WTC11 (cell line): Measurements from ENCODE around the gene MARK3. TPM values are rescaled to one million over a fixed set of nuclear protein-coding genes. Genes with fewer than 3 reads are reported as not detected.

ENCODE experiments used
- ATAC-seq: fragments of 200-7000 bp; cut with Tn5 transposase; 2 replicates; pipeline ENCODE4 v1.10.0; 2021; ENCODE audit warnings: mild to moderate bottlenecking, moderate library complexity
- CTCF ChIA-PET: fragments of 300-600 bp; sonication (Branson Sonifier 250); formaldehyde crosslinking; loops from one replicate; lab custom pipeline; 2021; ENCODE audit warnings: antibody characterized with exemption; lab: Charles Lee
- POLR2A ChIA-PET: fragments of 350-600 bp; sonication (Branson Sonifier 250); formaldehyde crosslinking; loops from one replicate; lab custom pipeline; 2021; ENCODE audit warnings: antibody characterized with exemption; lab: Charles Lee
- DNase-seq: peaks from one replicate; pipeline ENCODE4 v3.0.0; 2021; ENCODE audit warnings: low spot score
- H3K27ac Mint-ChIP-seq: 2 replicates; pipeline ENCODE4 v1.8.0; 2021; ENCODE audit warnings: mixed read lengths
- H3K27me3 Mint-ChIP-seq: 2 replicates; pipeline ENCODE4 v1.8.0; 2021; ENCODE audit warnings: low read depth, mild to moderate bottlenecking, moderate library complexity, mixed read lengths
- H3K36me3 Mint-ChIP-seq: 2 replicates; pipeline ENCODE4 v1.8.0; 2021; ENCODE audit warnings: mixed read lengths
- H3K4me1 Mint-ChIP-seq: 2 replicates; pipeline ENCODE4 v1.8.0; 2022; ENCODE audit warnings: mixed read lengths
- H3K4me3 Mint-ChIP-seq: 2 replicates; pipeline ENCODE4 v1.8.0; 2021; ENCODE audit warnings: mild to moderate bottlenecking, moderate library complexity, mixed read lengths
- H3K9me3 Mint-ChIP-seq: 2 replicates; pipeline ENCODE4 v1.8.0; 2021; ENCODE audit warnings: mixed read lengths
- CREM ChIP-seq: sonication (generic); formaldehyde crosslinking; IDR thresholded peaks from 2 replicates; pipeline ENCODE4 v1.8.1; 2022; ENCODE audit warnings: mild to moderate bottlenecking, missing genetic modification reagents, moderate library complexity
- ETV6 ChIP-seq: sonication (generic); formaldehyde crosslinking; IDR thresholded peaks from 2 replicates; pipeline ENCODE4 v1.8.1; 2022; ENCODE audit warnings: mild to moderate bottlenecking, missing genetic modification reagents
- GABPB1 ChIP-seq: sonication (generic); formaldehyde crosslinking; IDR thresholded peaks from 2 replicates; pipeline ENCODE4 v1.8.1; 2023; ENCODE audit warnings: mild to moderate bottlenecking, missing genetic modification reagents
- HMGXB4 ChIP-seq: sonication (generic); formaldehyde crosslinking; IDR thresholded peaks from 2 replicates; pipeline ENCODE4 v1.8.1; 2023; ENCODE audit warnings: mild to moderate bottlenecking, moderate library complexity, missing genetic modification reagents
- KAT7 ChIP-seq: sonication (generic); formaldehyde crosslinking; IDR thresholded peaks from 2 replicates; pipeline ENCODE4 v1.8.1; 2023; ENCODE audit warnings: missing genetic modification reagents, mild to moderate bottlenecking, borderline replicate concordance
- MLX ChIP-seq: sonication (generic); formaldehyde crosslinking; IDR thresholded peaks from 2 replicates; pipeline ENCODE4 v1.8.1; 2023; ENCODE audit warnings: mild to moderate bottlenecking, missing genetic modification reagents, moderate library complexity
- NFE2L1 ChIP-seq: sonication (generic); formaldehyde crosslinking; IDR thresholded peaks from 2 replicates; pipeline ENCODE4 v1.8.1; 2023; ENCODE audit warnings: missing genetic modification reagents
- NFYB ChIP-seq: sonication (generic); formaldehyde crosslinking; conservative IDR thresholded peaks from 2 replicates; pipeline ENCODE4 v1.8.0; 2022; ENCODE audit warnings: low read depth, missing genetic modification reagents
- SMAD4 ChIP-seq: sonication (generic); formaldehyde crosslinking; IDR thresholded peaks from 2 replicates; pipeline ENCODE4 v1.8.0; 2022; ENCODE audit warnings: mild to moderate bottlenecking, missing genetic modification reagents
- TEAD1 ChIP-seq: sonication (generic); formaldehyde crosslinking; IDR thresholded peaks from 2 replicates; pipeline ENCODE4 v1.8.0; 2022; ENCODE audit warnings: mild to moderate bottlenecking, missing genetic modification reagents
- TP53 ChIP-seq: sonication (generic); formaldehyde crosslinking; IDR thresholded peaks from 2 replicates; pipeline ENCODE4 v1.8.1; 2023; ENCODE audit warnings: mild to moderate bottlenecking, missing genetic modification reagents
- ZNF232 ChIP-seq: sonication (generic); formaldehyde crosslinking; IDR thresholded peaks from 2 replicates; pipeline ENCODE4 v1.8.0; 2022; ENCODE audit warnings: mild to moderate bottlenecking, missing genetic modification reagents
- ZNF263 ChIP-seq: sonication (generic); formaldehyde crosslinking; IDR thresholded peaks from 2 replicates; pipeline ENCODE4 v1.8.1; 2022; ENCODE audit warnings: low read depth, mild to moderate bottlenecking, moderate library complexity, missing genetic modification reagents
- total RNA-seq: library from RNA; stranded (reverse); gene quantifications from 3 replicates; pipeline ENCODE4 v1.2.3, GENCODE V29; 2021
- TF ChIP-seq, protein P1 (sequence below): sonication (generic); formaldehyde crosslinking; conservative IDR thresholded peaks from 2 replicates; pipeline ENCODE4 v1.8.1; 2022; ENCODE audit warnings: mild to moderate bottlenecking, missing genetic modification reagents
- TF ChIP-seq, protein P2 (sequence below): sonication (generic); formaldehyde crosslinking; IDR thresholded peaks from 2 replicates; pipeline ENCODE4 v1.8.0; 2022; ENCODE audit warnings: mild to moderate bottlenecking, missing genetic modification reagents
- TF ChIP-seq, protein P3 (sequence below): sonication (generic); formaldehyde crosslinking; IDR thresholded peaks from 2 replicates; pipeline ENCODE4 v1.8.0; 2023; ENCODE audit warnings: missing genetic modification reagents, mild to moderate bottlenecking, borderline replicate concordance

MARK3 gene
- total RNA-seq, 1 experiment from 2014 or later: 93.7 TPM

- ATAC-seq (no peak), DNase-seq (no peak)
- CTCF ChIA-PET: interaction anchor here (0.8 to 5.8 kb wide), 7 partner anchors 8 to 30 kb away, joined by 3 to 46 read pairs (median 14); no protein-coding TSS in a partner anchor
- H3K27me3 Mint-ChIP-seq: peaks cover 12% of the 10 kb centered on the region
- H3K27ac Mint-ChIP-seq: peak overlapping the region; percentile 96
- H3K36me3 Mint-ChIP-seq: no peaks in the 10 kb centered on the region
- no peaks in the 10 kb centered on the region for H3K9me3 Mint-ChIP-seq
- peaks cover 15% of the 10 kb centered on the region for H3K4me1 Mint-ChIP-seq
- 0 out of 2 replicates have a peak, but pooled peaks have one; percentile 57 for TF ChIP-seq SMAD4 (CRISPR knock-in tag)
- no peak for TF ChIP-seq ZNF232
- 0 out of 2 replicates have a peak, but pooled peaks have one; percentile 18 for TF ChIP-seq KAT7 (CRISPR knock-in tag)
- no peak for TF ChIP-seq GABPB1 (CRISPR knock-in tag)
- TF ChIP-seq, protein P1, sequence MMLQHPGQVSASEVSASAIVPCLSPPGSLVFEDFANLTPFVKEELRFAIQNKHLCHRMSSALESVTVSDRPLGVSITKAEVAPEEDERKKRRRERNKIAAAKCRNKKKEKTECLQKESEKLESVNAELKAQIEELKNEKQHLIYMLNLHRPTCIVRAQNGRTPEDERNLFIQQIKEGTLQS (CRISPR knock-in tag): no peak
- 0 out of 2 replicates have a peak, but pooled peaks have one; percentile 12 for TF ChIP-seq NFYB (CRISPR knock-in tag)
- 0 out of 2 replicates have a peak, but pooled peaks have one; percentile 13 for TF ChIP-seq TEAD1 (CRISPR knock-in tag)
- TF ChIP-seq TP53 (CRISPR knock-in tag): 0 out of 2 replicates have a peak, but pooled peaks have one; percentile 3
- H3K4me3 Mint-ChIP-seq: peak overlapping the region; percentile 93
- POLR2A ChIA-PET: interaction anchor here (0.5 to 1.4 kb wide), 4 partner anchors 9 to 13 kb away, joined by 3 to 4 read pairs (median 4); no protein-coding TSS in a partner anchor
Observed at GRCh38 chr14:103529383-103530365, 144.5 kb downstream of the MARK3 start.

GRCh38 chr14:103530390-103530789 is 145.2 kb downstream of the MARK3 start:
- ATAC-seq (peak; percentile 38), DNase-seq (peak; percentile 77)
- H3K9me3 Mint-ChIP-seq: no peaks in the 10 kb centered on the region
- POLR2A ChIA-PET: interaction anchor here (0.5 to 0.9 kb wide), 3 partner anchors 10 to 11 kb away, joined by 3 read pairs; no protein-coding TSS in a partner anchor
- CTCF ChIA-PET: interaction anchor here (0.5 to 5.8 kb wide), 6 partner anchors 9 to 133 kb away, joined by 4 to 46 read pairs (median 20); no protein-coding TSS in a partner anchor
- 0 out of 2 replicates have a peak overlapping the region, but pooled peaks have one; percentile 58 for H3K27ac Mint-ChIP-seq
- no peaks in the 10 kb centered on the region for H3K36me3 Mint-ChIP-seq
- H3K27me3 Mint-ChIP-seq: peaks cover 5% of the 10 kb centered on the region
- TF ChIP-seq, protein P2, sequence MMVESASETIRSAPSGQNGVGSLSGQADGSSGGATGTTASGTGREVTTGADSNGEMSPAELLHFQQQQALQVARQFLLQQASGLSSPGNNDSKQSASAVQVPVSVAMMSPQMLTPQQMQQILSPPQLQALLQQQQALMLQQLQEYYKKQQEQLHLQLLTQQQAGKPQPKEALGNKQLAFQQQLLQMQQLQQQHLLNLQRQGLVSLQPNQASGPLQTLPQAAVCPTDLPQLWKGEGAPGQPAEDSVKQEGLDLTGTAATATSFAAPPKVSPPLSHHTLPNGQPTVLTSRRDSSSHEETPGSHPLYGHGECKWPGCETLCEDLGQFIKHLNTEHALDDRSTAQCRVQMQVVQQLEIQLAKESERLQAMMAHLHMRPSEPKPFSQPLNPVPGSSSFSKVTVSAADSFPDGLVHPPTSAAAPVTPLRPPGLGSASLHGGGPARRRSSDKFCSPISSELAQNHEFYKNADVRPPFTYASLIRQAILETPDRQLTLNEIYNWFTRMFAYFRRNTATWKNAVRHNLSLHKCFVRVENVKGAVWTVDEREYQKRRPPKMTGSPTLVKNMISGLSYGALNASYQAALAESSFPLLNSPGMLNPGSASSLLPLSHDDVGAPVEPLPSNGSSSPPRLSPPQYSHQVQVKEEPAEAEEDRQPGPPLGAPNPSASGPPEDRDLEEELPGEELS (CRISPR knock-in tag): peak; percentile 86
- 0 out of 2 replicates have a peak, but pooled peaks have one; percentile 35 for TF ChIP-seq NFE2L1 (CRISPR knock-in tag)
- TF ChIP-seq MLX (CRISPR knock-in tag): peak; percentile 73; the same call in 1 of the 2 replicates
- TF ChIP-seq TEAD1 (CRISPR knock-in tag): 0 out of 2 replicates have a peak, but pooled peaks have one; percentile 17
- TF ChIP-seq ZNF263: peak; percentile 26; the same call in 1 of the 2 replicates
- no peak for TF ChIP-seq HMGXB4
- peak; percentile 57; the same call in 1 of the 2 replicates for TF ChIP-seq CREM (CRISPR knock-in tag)
- 0 out of 2 replicates have a peak, but pooled peaks have one; percentile 39 for TF ChIP-seq ETV6
- TF ChIP-seq, protein P3, sequence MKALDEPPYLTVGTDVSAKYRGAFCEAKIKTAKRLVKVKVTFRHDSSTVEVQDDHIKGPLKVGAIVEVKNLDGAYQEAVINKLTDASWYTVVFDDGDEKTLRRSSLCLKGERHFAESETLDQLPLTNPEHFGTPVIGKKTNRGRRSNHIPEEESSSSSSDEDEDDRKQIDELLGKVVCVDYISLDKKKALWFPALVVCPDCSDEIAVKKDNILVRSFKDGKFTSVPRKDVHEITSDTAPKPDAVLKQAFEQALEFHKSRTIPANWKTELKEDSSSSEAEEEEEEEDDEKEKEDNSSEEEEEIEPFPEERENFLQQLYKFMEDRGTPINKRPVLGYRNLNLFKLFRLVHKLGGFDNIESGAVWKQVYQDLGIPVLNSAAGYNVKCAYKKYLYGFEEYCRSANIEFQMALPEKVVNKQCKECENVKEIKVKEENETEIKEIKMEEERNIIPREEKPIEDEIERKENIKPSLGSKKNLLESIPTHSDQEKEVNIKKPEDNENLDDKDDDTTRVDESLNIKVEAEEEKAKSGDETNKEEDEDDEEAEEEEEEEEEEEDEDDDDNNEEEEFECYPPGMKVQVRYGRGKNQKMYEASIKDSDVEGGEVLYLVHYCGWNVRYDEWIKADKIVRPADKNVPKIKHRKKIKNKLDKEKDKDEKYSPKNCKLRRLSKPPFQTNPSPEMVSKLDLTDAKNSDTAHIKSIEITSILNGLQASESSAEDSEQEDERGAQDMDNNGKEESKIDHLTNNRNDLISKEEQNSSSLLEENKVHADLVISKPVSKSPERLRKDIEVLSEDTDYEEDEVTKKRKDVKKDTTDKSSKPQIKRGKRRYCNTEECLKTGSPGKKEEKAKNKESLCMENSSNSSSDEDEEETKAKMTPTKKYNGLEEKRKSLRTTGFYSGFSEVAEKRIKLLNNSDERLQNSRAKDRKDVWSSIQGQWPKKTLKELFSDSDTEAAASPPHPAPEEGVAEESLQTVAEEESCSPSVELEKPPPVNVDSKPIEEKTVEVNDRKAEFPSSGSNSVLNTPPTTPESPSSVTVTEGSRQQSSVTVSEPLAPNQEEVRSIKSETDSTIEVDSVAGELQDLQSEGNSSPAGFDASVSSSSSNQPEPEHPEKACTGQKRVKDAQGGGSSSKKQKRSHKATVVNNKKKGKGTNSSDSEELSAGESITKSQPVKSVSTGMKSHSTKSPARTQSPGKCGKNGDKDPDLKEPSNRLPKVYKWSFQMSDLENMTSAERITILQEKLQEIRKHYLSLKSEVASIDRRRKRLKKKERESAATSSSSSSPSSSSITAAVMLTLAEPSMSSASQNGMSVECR (CRISPR knock-in tag): peak; percentile 57; the same call in 1 of the 2 replicates
- no peak for TF ChIP-seq NFYB (CRISPR knock-in tag)
- no peak for TF ChIP-seq GABPB1 (CRISPR knock-in tag)
- peak overlapping the region; percentile 93 for H3K4me3 Mint-ChIP-seq
- H3K4me1 Mint-ChIP-seq: peaks cover 15% of the 10 kb centered on the region
